Nephron progenitor cell (in vitro differentiated cells): ENCODE results near the gene PSMA7.

ENCODE experiments used
- DNase-seq: peaks from one replicate; pipeline ENCODE4 v3.0.0; 2021
- H3K27ac Mint-ChIP-seq: 2 replicates; pipeline ENCODE4 v1.8.0; 2021; ENCODE audit warnings: mild to moderate bottlenecking, moderate library complexity, mixed read lengths
- H3K27me3 Mint-ChIP-seq: 2 replicates; pipeline ENCODE4 v1.8.0; 2021; ENCODE audit warnings: mild to moderate bottlenecking, low read depth, mixed read lengths; ENCODE audit not compliant: poor library complexity
- H3K36me3 Mint-ChIP-seq: 2 replicates; pipeline ENCODE4 v1.8.0; 2021; ENCODE audit warnings: low read depth, mixed read lengths
- H3K4me1 Mint-ChIP-seq: 2 replicates; pipeline ENCODE4 v1.8.0; 2021; ENCODE audit warnings: mixed read lengths
- H3K4me3 Mint-ChIP-seq: 2 replicates; pipeline ENCODE4 v1.8.0; 2021; ENCODE audit warnings: mild to moderate bottlenecking, moderate library complexity, mixed read lengths
- H3K9me3 Mint-ChIP-seq: 2 replicates; pipeline ENCODE4 v1.8.0; 2021; ENCODE audit warnings: mild to moderate bottlenecking, moderate library complexity, mixed read lengths
- TF ChIP-seq, protein P1 (sequence below): fragments of 200-600 bp; sonication (generic); IDR thresholded peaks from 2 replicates; pipeline ENCODE4 v1.5.0; 2021; ENCODE audit warnings: antibody characterized with exemption

The PSMA7 gene

DNA sequence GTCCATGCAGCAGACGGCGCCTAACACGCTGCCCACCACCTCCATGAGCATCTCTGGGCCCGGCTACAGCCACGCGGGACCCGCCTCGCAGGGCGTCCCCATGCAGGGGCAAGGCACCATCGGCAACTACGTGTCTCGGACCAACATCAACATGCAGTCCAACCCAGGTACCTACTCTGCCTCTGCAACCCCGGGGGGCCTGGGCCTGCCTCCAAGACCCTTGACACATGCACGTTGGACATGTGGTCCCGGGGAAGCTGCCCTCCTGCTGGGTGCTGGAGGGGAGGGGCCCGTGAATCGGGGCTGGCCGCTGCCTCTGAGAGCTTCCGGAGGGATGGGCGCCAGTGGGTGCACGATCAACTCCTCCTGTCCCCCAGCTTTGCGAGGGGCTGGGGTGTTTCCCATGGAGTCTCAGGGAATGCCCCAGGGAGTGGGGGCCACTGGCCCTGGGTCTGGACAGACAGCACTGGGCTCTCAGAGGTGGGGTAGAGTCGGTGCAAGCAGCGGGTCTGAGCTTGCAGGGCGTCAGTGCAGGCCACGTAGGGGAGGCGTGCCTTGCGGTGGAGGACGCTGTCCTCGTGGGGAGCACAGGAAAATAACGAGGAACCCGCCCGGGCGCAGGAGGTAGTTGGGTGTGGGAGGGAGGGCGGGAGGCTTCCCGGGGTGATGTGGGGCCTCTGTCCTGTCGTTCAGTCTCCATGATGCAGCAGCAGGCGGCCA is 19.7 kb upstream of the PSMA7 start:
- DNase-seq, result no peak
- peaks cover 28% of the 10 kb centered on the region for H3K36me3 Mint-ChIP-seq
- H3K4me1 Mint-ChIP-seq, result peaks cover 10% of the 10 kb centered on the region
- H3K4me3 Mint-ChIP-seq, result no peak overlapping the region
- no peaks in the 10 kb centered on the region for H3K27me3 Mint-ChIP-seq
- no peak overlapping the region for H3K27ac Mint-ChIP-seq
- TF ChIP-seq, protein P1, sequence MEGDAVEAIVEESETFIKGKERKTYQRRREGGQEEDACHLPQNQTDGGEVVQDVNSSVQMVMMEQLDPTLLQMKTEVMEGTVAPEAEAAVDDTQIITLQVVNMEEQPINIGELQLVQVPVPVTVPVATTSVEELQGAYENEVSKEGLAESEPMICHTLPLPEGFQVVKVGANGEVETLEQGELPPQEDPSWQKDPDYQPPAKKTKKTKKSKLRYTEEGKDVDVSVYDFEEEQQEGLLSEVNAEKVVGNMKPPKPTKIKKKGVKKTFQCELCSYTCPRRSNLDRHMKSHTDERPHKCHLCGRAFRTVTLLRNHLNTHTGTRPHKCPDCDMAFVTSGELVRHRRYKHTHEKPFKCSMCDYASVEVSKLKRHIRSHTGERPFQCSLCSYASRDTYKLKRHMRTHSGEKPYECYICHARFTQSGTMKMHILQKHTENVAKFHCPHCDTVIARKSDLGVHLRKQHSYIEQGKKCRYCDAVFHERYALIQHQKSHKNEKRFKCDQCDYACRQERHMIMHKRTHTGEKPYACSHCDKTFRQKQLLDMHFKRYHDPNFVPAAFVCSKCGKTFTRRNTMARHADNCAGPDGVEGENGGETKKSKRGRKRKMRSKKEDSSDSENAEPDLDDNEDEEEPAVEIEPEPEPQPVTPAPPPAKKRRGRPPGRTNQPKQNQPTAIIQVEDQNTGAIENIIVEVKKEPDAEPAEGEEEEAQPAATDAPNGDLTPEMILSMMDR, result no peak
- no peaks in the 10 kb centered on the region for H3K9me3 Mint-ChIP-seq

DNA sequence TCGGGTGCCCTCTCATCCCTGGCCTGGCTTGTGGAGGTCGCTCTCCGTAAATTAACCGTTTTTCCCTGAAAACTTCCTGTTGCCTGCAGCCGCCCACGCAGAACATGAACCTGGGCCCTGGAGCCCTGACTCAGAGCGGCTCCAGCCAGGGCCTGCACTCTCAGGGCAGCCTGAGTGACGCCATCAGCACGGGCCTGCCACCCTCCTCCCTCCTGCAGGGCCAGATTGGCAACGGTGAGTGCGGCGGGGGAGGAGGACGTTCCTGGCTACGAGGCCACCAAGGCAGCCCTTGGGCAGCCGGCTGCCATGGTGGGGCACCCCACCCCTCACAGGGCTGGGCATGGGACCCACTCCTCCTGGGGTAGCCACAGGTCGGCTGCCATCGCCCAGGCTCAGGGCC is 18.2 kb upstream of the PSMA7 start:
- no peak overlapping the region for H3K27ac Mint-ChIP-seq
- no peak for DNase-seq
- H3K9me3 Mint-ChIP-seq, result no peaks in the 10 kb centered on the region
- no peaks in the 10 kb centered on the region for H3K27me3 Mint-ChIP-seq
- H3K4me3 Mint-ChIP-seq, result no peak overlapping the region
- peaks cover 18% of the 10 kb centered on the region for H3K4me1 Mint-ChIP-seq
- peaks cover 25% of the 10 kb centered on the region for H3K36me3 Mint-ChIP-seq
- TF ChIP-seq, protein P1, result no peak

DNA sequence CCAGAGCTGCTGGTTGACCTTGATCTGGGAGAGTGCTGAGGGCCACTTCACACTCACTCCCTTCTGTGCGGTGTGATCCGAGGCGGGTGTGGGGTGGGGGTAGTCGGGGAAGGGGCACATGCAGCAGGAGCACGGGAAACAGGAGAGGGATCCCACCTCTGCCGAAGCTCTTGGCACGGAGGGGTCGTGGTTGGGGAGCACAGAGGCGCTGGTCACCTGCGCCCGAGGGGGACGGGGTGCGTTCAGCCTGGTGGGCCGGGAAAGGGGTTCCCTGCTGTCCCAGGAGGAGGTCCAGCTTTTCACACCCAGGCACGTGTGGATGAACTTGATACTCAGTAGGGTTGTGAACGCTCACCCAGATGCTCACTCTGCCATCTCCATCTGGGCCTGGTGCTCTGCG is 17.7 kb upstream of the PSMA7 start:
- peaks cover 22% of the 10 kb centered on the region for H3K4me1 Mint-ChIP-seq
- no peaks in the 10 kb centered on the region for H3K9me3 Mint-ChIP-seq
- no peaks in the 10 kb centered on the region for H3K27me3 Mint-ChIP-seq
- no peak for DNase-seq
- peaks cover 22% of the 10 kb centered on the region for H3K36me3 Mint-ChIP-seq
- H3K4me3 Mint-ChIP-seq, result no peak overlapping the region
- peak overlapping the region; percentile 71 for H3K27ac Mint-ChIP-seq
- TF ChIP-seq, protein P1, result no peak

DNA sequence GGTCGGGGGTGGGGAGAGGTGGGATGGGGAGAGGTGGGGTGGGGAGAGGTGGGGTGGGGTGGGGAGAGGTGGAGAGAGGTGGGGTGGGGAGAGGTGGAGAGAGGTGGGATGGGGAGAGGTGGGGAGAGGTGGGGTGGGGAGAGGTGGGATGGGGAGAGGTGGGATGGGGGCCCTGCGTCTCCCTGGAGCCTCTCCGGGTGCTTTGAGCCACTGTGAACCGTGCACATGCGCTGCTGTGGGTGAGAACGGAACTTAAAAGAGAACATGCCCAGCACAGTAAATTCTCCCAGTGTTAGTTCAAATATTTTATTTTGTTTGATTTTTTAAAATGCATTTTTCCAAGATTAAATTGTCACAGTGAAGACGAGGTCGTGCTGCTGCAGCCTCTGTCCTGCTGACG is 17.1 kb upstream of the PSMA7 start:
- Mint-ChIP-seq H3K4me1 (peaks cover 29% of the 10 kb centered on the region), H3K36me3 (peaks cover 24% of the 10 kb centered on the region), H3K9me3 (no peaks in the 10 kb centered on the region), H3K27me3 (no peaks in the 10 kb centered on the region), H3K4me3 (no peak overlapping the region), H3K27ac (peak overlapping the region; percentile 71)
- no peak for DNase-seq
- TF ChIP-seq, protein P1, result no peak

DNA sequence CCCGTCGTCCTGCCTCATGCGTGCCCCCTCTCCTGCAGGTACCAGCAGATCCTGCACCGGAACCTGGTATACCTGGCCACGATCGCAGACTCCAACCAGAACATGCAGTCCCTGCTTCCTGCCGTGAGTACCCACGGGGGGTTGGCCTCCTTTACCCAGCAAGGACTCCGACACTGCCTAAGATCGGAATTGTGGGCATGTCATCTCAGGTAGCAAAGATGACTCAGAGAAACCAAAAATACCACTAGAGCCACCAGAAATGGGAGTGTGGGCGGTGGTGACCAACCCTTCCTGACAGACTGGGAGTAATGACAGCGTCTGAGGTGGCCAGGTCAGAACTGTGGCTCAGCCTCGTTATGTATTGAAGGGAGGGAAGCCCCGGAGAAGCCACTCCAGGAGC is 16.6 kb upstream of the PSMA7 start:
- Mint-ChIP-seq H3K4me3 (no peak overlapping the region), H3K36me3 (peaks cover 26% of the 10 kb centered on the region)
- no peak for DNase-seq

More for the DNA sequence above, 16.6 kb upstream of the PSMA7 start:
- TF ChIP-seq, protein P1, result no peak
- peaks cover 2% of the 10 kb centered on the region for H3K27me3 Mint-ChIP-seq
- H3K9me3 Mint-ChIP-seq, result no peaks in the 10 kb centered on the region
- peaks cover 30% of the 10 kb centered on the region for H3K4me1 Mint-ChIP-seq
- peak overlapping the region; percentile 57 for H3K27ac Mint-ChIP-seq
